AG09319 (cell line): ENCODE data around the gene USP40.

Experiments used
- DNase-seq: peaks from one replicate; pipeline ENCODE4 v3.0.0-alpha.2; 2010; ENCODE audit warnings: low read depth; ENCODE audit errors: extremely low read depth
- CTCF ChIP-seq: IDR thresholded peaks from 2 replicates; pipeline ENCODE4 v1.5.1; 2011; ENCODE audit warnings: low read depth, mild to moderate bottlenecking, inconsistent platforms, low read length, moderate library complexity

Gene USP40

DNA sequence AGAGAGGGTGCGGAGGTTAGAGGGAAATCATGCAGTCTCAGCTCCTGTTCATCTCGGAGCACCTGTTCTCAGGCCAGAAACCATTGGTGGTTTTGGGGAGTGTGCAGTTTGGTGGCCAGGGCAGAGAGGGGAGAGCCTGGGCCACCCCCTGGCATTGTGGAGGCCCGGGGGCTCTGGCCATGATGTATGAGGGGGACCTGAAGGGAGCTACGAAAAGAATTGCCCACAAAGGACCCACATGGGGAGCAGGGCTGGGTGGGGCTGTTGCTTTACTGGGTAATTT is 124.6 kb downstream of the USP40 start:
- TF ChIP-seq CTCF = no peak
- DNase-seq = no peak

GRCh38 chr2:233441161-233442027 is 125.2 kb downstream of the USP40 start:
- no peak for DNase-seq
- TF ChIP-seq CTCF = no peak

DNA sequence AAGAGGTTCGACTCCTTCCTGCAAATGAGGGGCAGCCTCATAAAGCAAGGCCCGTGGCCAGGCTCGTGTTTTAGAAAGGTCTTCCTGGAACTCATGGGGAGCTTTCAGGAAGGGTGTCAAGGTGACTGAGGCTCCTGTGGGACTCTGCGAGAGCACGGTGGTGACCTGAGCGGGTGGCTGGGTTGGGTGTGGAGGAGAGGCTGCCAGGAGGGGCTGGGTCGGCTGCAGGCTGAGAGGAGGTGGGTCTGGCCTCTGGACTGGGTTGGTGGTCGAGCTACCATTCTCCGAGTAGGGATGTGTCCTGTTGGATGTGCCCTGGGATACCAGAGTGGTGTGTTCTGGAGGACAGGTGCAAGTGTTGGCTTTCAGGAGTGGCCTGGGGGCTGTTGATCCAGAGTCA is 125.9 kb downstream of the USP40 start:
- DNase-seq = no peak
- no peak for TF ChIP-seq CTCF

- TF ChIP-seq CTCF = no peak
- no peak for DNase-seq
These were observed 126.3 kb downstream of the USP40 start for GRCh38 chr2:233440314-233440713.

DNA sequence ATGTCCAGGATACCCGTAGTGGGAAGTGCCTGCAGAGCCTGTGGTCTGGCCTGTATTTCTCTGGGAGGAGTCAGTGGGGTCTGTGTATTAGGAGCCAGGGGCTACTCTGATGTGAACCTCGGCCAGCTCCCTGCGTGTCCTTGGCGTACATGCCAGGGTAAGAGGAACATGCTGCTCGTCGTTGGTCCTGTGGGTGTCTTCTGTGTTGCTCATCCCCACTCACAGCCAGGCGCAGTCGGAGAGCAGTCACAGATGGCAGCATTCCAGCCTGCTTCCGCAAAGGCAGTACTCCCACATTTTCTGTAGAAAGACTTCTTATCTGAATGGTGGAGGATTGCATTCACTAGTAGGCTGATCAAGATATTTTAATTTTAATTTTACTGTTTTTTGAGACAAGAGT is 127.4 kb downstream of the USP40 start:
- no peak for DNase-seq
- no peak for TF ChIP-seq CTCF

- DNase-seq = no peak
- no peak for TF ChIP-seq CTCF
These were observed 127.9 kb downstream of the USP40 start for GRCh38 chr2:233438573-233439147.

DNA sequence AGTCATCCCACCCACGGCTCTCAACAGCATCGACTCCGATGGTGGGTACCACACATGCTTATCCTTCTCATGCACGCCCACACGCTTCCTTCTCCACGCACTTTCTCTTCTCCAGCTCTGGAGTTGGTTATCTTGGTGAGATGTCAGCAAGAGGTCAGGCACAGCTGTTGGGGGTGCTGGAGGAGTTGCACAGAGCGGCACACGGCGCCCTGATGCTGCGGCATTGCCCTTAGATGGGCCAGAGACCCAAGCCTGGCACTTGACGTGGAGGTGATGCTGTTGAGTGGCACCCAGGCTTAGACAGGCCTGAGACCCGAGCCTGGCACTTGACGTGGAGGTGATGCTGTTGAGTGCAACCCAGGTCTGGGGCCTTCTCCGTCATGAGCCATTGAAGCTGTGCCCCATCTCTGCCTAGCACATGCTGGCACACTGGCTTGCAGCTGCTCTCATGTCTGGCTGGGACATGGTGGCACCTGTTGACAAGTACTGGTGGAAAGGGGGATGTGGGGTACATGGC is 129.1 kb downstream of the USP40 start:
- TF ChIP-seq CTCF = no peak
- DNase-seq = no peak
